ENCODE results near the gene ATP2A3. TPM values are rescaled to one million over a fixed set of nuclear protein-coding genes. Genes with fewer than 3 reads are reported as not detected.
A peak's percentile ranks its signal among the peaks of the same experiment; 100 is the strongest.

Gene ATP2A3
- total RNA-seq, 3 donors from 2014 or later = 2.6 to 15.1 (median 9.8) TPM

DNA sequence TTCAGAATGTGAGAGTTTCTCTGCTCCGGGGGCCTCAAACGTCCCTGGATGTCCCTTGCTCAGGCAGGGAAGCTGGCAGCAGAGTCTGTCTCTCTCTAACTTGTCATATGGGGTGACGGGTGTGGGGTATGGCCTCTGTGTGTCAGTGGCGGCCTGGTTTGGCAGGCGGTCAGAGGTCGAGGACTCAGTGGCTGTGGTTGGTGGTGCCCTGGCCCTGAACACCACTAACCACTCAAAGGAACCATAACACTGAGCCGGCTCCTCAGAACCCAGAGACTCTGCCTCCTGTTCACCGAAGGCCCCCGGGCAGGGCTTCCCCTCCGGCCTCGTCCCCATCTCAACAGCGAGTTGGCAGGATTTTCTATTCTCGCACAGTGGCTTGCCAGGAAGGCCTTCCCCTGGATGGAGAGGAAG is 48.6 kb downstream of the ATP2A3 start:
- H3K4me1 ChIP-seq = no peaks in the 10 kb centered on the region
- no peak for DNase-seq (ENCODE audit: low spot score in 2 of 2)
- peak overlapping the region in 1 of 3 donors; percentile 19 for H3K4me3 ChIP-seq
- H3K9me3 ChIP-seq = no peaks in the 10 kb centered on the region
- H3K27ac ChIP-seq = no peak overlapping the region
- H3K27me3 ChIP-seq = no peaks in the 10 kb centered on the region
- H3K36me3 ChIP-seq = no peaks in the 10 kb centered on the region
- intact Hi-C loops (cut with DNase I; ENCODE audit: low total_unique reads) = no loop called here
- no peak for TF ChIP-seq POLR2A (IDR thresholded peaks at IDR 0.05)

DNA sequence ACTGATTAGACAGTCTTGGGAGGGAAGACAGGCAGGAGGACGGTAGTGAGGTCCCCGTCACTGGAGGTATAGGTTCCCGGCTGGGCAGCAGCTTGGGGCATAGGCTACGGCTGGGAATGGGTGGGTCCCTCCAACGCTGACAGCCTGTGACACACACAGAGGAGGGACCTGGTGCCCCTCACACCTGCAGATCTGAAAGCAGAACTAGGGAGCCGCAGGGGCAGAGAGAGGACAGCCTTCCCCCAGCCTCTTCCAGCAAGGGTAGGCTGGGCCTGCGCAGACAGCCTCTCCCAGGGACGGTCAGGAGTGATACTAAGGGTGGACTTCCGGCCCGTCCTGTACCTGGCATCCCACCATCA is 49.9 kb downstream of the ATP2A3 start:
- Histone ChIP-seq H3K27ac (no peak overlapping the region), H3K27me3 (no peaks in the 10 kb centered on the region), H3K4me1 (no peaks in the 10 kb centered on the region), H3K9me3 (no peaks in the 10 kb centered on the region), H3K36me3 (no peaks in the 10 kb centered on the region), H3K4me3 (peak overlapping the region in 1 of 3 donors; percentile 19)
- intact Hi-C loops (cut with DNase I; ENCODE audit: low total_unique reads) = no loop called here
- TF ChIP-seq POLR2A (IDR thresholded peaks at IDR 0.05) (no peak), POLR2AphosphoS5 (IDR thresholded peaks at IDR 0.05) (no peak)
- TF ChIP-seq, protein P1, sequence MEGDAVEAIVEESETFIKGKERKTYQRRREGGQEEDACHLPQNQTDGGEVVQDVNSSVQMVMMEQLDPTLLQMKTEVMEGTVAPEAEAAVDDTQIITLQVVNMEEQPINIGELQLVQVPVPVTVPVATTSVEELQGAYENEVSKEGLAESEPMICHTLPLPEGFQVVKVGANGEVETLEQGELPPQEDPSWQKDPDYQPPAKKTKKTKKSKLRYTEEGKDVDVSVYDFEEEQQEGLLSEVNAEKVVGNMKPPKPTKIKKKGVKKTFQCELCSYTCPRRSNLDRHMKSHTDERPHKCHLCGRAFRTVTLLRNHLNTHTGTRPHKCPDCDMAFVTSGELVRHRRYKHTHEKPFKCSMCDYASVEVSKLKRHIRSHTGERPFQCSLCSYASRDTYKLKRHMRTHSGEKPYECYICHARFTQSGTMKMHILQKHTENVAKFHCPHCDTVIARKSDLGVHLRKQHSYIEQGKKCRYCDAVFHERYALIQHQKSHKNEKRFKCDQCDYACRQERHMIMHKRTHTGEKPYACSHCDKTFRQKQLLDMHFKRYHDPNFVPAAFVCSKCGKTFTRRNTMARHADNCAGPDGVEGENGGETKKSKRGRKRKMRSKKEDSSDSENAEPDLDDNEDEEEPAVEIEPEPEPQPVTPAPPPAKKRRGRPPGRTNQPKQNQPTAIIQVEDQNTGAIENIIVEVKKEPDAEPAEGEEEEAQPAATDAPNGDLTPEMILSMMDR (IDR thresholded peaks at IDR 0.05) = no peak
- no peak for DNase-seq (ENCODE audit: low spot score in 2 of 2)

DNA sequence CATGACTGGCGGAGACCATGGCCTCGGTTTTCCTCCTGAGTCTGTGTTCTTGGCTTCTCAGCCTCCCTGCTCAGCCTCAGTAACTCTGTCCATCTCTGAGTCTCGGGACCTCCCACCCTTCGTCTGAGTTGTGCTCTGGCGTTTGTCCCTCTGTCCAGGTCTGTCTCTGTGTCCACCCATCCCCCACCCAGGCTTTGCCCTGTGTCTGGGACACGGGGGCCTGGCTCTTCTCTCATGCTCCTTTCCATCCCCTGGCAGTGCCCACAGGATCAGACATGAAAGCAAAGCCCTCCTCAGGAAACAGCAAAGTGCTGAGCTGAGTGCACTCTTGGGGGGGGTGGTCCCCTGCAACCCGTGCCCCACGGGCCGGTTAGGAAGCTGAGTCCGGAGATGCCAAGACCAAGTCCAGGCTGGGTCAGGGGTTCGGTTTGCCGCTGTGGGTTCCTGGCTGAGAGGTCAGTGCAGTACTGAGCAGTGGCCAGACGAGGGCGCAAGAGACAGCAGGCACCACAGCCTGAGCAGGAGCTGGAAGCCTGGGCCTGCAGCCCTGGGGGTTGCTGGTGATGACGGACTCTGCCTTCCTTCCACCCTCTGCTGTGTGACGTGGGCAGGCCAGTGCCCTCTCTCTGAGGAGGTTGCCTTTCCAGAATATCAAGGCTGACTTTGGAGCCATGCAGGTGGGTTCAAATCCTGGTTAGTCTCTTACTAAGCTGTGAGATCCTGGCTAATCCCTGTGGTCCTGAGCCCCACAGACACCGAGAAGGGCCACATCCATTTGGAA is 50.5 kb downstream of the ATP2A3 start:
- Histone ChIP-seq H3K4me1 (no peaks in the 10 kb centered on the region), H3K9me3 (no peaks in the 10 kb centered on the region), H3K27ac (no peak overlapping the region), H3K4me3 (no peak overlapping the region), H3K36me3 (no peaks in the 10 kb centered on the region), H3K27me3 (no peaks in the 10 kb centered on the region)
- intact Hi-C loops (cut with DNase I; ENCODE audit: low total_unique reads) = no loop called here
- no peak for TF ChIP-seq POLR2A (IDR thresholded peaks at IDR 0.05)
- no peak for TF ChIP-seq POLR2AphosphoS5 (IDR thresholded peaks at IDR 0.05)
- TF ChIP-seq, protein P1 (IDR thresholded peaks at IDR 0.05) = peak; percentile 81 to 89 (median 86)
- peak; percentile 41 to 70 for DNase-seq (ENCODE audit: low spot score in 2 of 2)

- no peaks in the 10 kb centered on the region for H3K36me3 ChIP-seq
- TF ChIP-seq POLR2AphosphoS5 (IDR thresholded peaks at IDR 0.05) (no peak), POLR2A (IDR thresholded peaks at IDR 0.05) (no peak)
- TF ChIP-seq, protein P1 (IDR thresholded peaks at IDR 0.05) = no peak
- intact Hi-C loops (cut with DNase I; ENCODE audit: low total_unique reads) = no loop called here
- no peak overlapping the region for H3K4me3 ChIP-seq
- no peaks in the 10 kb centered on the region for H3K4me1 ChIP-seq
- no peak overlapping the region for H3K27ac ChIP-seq
- no peaks in the 10 kb centered on the region for H3K27me3 ChIP-seq
- DNase-seq (ENCODE audit: low spot score in 2 of 2) = no peak
- no peaks in the 10 kb centered on the region for H3K9me3 ChIP-seq
Measured at GRCh38 chr17:3912827-3913226, 51.4 kb downstream of the ATP2A3 start.

- no peaks in the 10 kb centered on the region for H3K36me3 ChIP-seq
- H3K9me3 ChIP-seq = no peaks in the 10 kb centered on the region
- H3K4me3 ChIP-seq = no peak overlapping the region
- TF ChIP-seq POLR2A (IDR thresholded peaks at IDR 0.05) (no peak), POLR2AphosphoS5 (IDR thresholded peaks at IDR 0.05) (no peak)
- TF ChIP-seq, protein P1 (IDR thresholded peaks at IDR 0.05) = no peak
- intact Hi-C loops (cut with DNase I; ENCODE audit: low total_unique reads) = no loop called here
- no peaks in the 10 kb centered on the region for H3K4me1 ChIP-seq
- peak in 1 of 2 donors; percentile 29 for DNase-seq (ENCODE audit: low spot score in 2 of 2)
- no peaks in the 10 kb centered on the region for H3K27me3 ChIP-seq
- H3K27ac ChIP-seq = no peak overlapping the region
Measured at GRCh38 chr17:3911271-3912053, 52.8 kb downstream of the ATP2A3 start.

Measured in breast epithelium (tissue), 4 donors.